ENCODE results near the gene ERC2. TPM values are rescaled to one million over a fixed set of nuclear protein-coding genes. Genes with fewer than 3 reads are reported as not detected.

The ERC2 gene
- total and polyA plus RNA-seq, 2 donors (not counting 3 experiments of a cell fraction or from before 2014, with no cell fraction given) = 5.6 to 15.5 TPM

DNA sequence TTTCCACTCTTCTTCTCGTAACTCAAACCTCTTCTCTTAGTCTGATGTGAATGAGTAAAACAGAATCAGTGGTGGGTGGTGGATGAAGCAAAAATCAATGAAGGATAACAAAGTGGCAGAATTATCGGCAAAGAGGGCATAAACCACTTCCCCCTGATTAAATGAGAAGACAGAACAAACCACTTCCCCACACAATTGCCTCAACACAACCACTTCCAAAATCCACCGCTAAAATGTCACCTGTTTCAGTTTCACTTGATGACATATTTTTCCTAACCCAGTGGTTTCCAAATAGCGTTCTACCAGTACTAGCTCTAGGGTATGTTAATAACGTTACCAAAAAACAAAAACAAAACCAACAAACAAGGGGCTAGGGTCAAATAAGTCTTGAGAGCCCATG, 502.5 kb downstream of the ERC2 start:
- dilution Hi-C loops (cut with MboI; ENCODE audit: extremely low pct_ligation_motif_present, low sequenced_read_pairs) = no loop called here

More for the DNA sequence above, 502.5 kb downstream of the ERC2 start:
- H3K9ac ChIP-seq (replicated peaks; ENCODE audit: extremely low read depth, insufficient read depth, low read length) = no peak overlapping the region
- ChIA-PET POLR2A (no interaction called here), CTCF (no interaction called here)
- no peaks in the 10 kb centered on the region for H3K27me3 ChIP-seq (ENCODE audit: control insufficient read depth in 2 of 2, insufficient read depth in 2 of 2, low read length in 2 of 2)
- no peak overlapping the region for H3K4me2 ChIP-seq (ENCODE audit: insufficient read depth, low read length)
- no peaks in the 10 kb centered on the region for H3K9me3 ChIP-seq (replicated peaks; ENCODE audit: control insufficient read depth, insufficient read depth, low read length)
- no TSS peak for BruUV-seq (replicated peaks)
- no peak overlapping the region for H3K27ac ChIP-seq (ENCODE audit: insufficient read depth, low read depth, low read length)
- no peaks in the 10 kb centered on the region for H4K20me1 ChIP-seq (replicated peaks; ENCODE audit: control insufficient read depth, extremely low read depth, insufficient read depth, low read length)
- no peak for FAIRE-seq
- H3K4me3 ChIP-seq (replicated peaks in 1 of 3; ENCODE audit: insufficient read depth in 1 of 3, low read depth in 1 of 3, low read length in 3 of 3) = no peak overlapping the region
- no peaks in the 10 kb centered on the region for H3K36me3 ChIP-seq (ENCODE audit: control insufficient read depth in 2 of 2, extremely low read depth in 1 of 2, insufficient read depth in 2 of 2, low read length in 2 of 2)
- H3K4me1 ChIP-seq (ENCODE audit: control insufficient read depth, extremely low read depth, insufficient read depth, low read length) = no peaks in the 10 kb centered on the region
- H3K79me2 ChIP-seq (ENCODE audit: control insufficient read depth, insufficient read depth, low read length) = no peaks in the 10 kb centered on the region
- no peak for DNase-seq (ENCODE audit: low read depth, low spot score)
- H3K9me1 ChIP-seq (replicated peaks; ENCODE audit: control insufficient read depth, extremely low read depth, insufficient read depth, low read length) = no peaks in the 10 kb centered on the region
- intact Hi-C loops (cut with micrococcal nuclease) = no loop called here
- H2AFZ ChIP-seq (ENCODE audit: low read depth, low read length) = no peak overlapping the region
- TF ChIP-seq JUN (IDR thresholded peaks at IDR 0.05; ENCODE audit: borderline replicate concordance, insufficient read depth, insufficient read length, low read depth) (no peak), EZH2 (IDR thresholded peaks at IDR 0.05; ENCODE audit: borderline replicate concordance, low read depth, low read length, severe bottlenecking) (no peak), FOS (IDR thresholded peaks at IDR 0.05; ENCODE audit: borderline replicate concordance, insufficient read depth, low read length) (no peak), POLR2A (IDR thresholded peaks at IDR 0.05; ENCODE audit: low read depth, low read length) (no peak), POLR2AphosphoS5 (IDR thresholded peaks at IDR 0.05; ENCODE audit: insufficient read depth, low read depth, low read length) (no peak), GATA2 (IDR thresholded peaks at IDR 0.05; ENCODE audit: insufficient read depth, insufficient read length, low read depth, low read length) (no peak), MYC (IDR thresholded peaks at IDR 0.05; ENCODE audit: low read depth, low read length) (no peak)
- TF ChIP-seq, protein P1, sequence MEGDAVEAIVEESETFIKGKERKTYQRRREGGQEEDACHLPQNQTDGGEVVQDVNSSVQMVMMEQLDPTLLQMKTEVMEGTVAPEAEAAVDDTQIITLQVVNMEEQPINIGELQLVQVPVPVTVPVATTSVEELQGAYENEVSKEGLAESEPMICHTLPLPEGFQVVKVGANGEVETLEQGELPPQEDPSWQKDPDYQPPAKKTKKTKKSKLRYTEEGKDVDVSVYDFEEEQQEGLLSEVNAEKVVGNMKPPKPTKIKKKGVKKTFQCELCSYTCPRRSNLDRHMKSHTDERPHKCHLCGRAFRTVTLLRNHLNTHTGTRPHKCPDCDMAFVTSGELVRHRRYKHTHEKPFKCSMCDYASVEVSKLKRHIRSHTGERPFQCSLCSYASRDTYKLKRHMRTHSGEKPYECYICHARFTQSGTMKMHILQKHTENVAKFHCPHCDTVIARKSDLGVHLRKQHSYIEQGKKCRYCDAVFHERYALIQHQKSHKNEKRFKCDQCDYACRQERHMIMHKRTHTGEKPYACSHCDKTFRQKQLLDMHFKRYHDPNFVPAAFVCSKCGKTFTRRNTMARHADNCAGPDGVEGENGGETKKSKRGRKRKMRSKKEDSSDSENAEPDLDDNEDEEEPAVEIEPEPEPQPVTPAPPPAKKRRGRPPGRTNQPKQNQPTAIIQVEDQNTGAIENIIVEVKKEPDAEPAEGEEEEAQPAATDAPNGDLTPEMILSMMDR (IDR thresholded peaks at IDR 0.05; ENCODE audit: extremely low read depth in 1 of 2, insufficient read depth in 1 of 2, low read depth in 1 of 2, low read length in 2 of 2) = no peak
- TF ChIP-seq, protein P2, sequence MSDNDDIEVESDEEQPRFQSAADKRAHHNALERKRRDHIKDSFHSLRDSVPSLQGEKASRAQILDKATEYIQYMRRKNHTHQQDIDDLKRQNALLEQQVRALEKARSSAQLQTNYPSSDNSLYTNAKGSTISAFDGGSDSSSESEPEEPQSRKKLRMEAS (IDR thresholded peaks at IDR 0.05; ENCODE audit: insufficient read depth, insufficient read length) = no peak
